Hepatocyte (in vitro differentiated cells): ENCODE measurements around the gene PON1. TPM values are rescaled to one million over a fixed set of nuclear protein-coding genes. Genes with fewer than 3 reads are reported as not detected.

Experiments
- DNase-seq: peaks from one replicate; pipeline ENCODE4 v3.0.0-alpha.2; 2016; ENCODE audit warnings: low spot score
- H2AFZ ChIP-seq: fragments of 200-600 bp; sonication (generic); 2 replicates; pipeline ENCODE4 v1.6.0; 2016; ENCODE audit warnings: antibody characterized with exemption, mild to moderate bottlenecking
- H3K27ac ChIP-seq: fragments of 200-600 bp; sonication (generic); 2 replicates; pipeline ENCODE4 v1.5.1; 2016; ENCODE audit warnings: mild to moderate bottlenecking
- H3K27me3 ChIP-seq: fragments of 200-600 bp; sonication (generic); 2 replicates; pipeline ENCODE4 v1.6.1; 2016
- H3K36me3 ChIP-seq: fragments of 200-600 bp; sonication (generic); replicated peaks from 2 replicates; pipeline ENCODE4 v1.5.1; 2016; ENCODE audit warnings: low read depth; ENCODE audit not compliant: insufficient read depth
- H3K4me1 ChIP-seq: fragments of 200-600 bp; sonication (generic); 2 replicates; pipeline ENCODE4 v1.5.1; 2016; ENCODE audit warnings: mild to moderate bottlenecking, moderate library complexity; ENCODE audit not compliant: insufficient read depth
- H3K4me2 ChIP-seq: fragments of 200-600 bp; sonication (generic); 2 replicates; pipeline ENCODE4 v1.6.0; 2016
- H3K4me3 ChIP-seq: fragments of 200-600 bp; sonication (generic); 2 replicates; pipeline ENCODE4 v1.5.1; 2016; ENCODE audit warnings: mild to moderate bottlenecking
- H3K79me2 ChIP-seq: fragments of 200-600 bp; sonication (generic); 2 replicates; pipeline ENCODE4 v1.6.0; 2017; ENCODE audit warnings: mild to moderate bottlenecking
- H3K9me2 ChIP-seq: fragments of 200-600 bp; sonication (generic); replicated peaks from 2 replicates; pipeline ENCODE4 v1.6.0; 2017; ENCODE audit warnings: mild to moderate bottlenecking; ENCODE audit not compliant: insufficient read depth
- H3K9me3 ChIP-seq: fragments of 200-600 bp; sonication (generic); 2 replicates; pipeline ENCODE4 v1.5.1; 2016; ENCODE audit warnings: low read depth, mild to moderate bottlenecking
- H4K20me1 ChIP-seq: fragments of 200-600 bp; sonication (generic); 2 replicates; pipeline ENCODE4 v1.6.0; 2016; ENCODE audit warnings: mild to moderate bottlenecking; ENCODE audit not compliant: insufficient read depth, poor library complexity, severe bottlenecking
- CTCF ChIP-seq: fragments of 200-600 bp; sonication (generic); IDR thresholded peaks from 2 replicates; pipeline ENCODE4 v1.5.1; 2016; ENCODE audit warnings: antibody characterized with exemption, mild to moderate bottlenecking; ENCODE audit not compliant: poor library complexity
- EZH2 ChIP-seq: fragments of 200-600 bp; sonication (generic); IDR thresholded peaks from 2 replicates; pipeline ENCODE4 v1.6.1; 2016; ENCODE audit warnings: antibody characterized with exemption, mild to moderate bottlenecking, borderline replicate concordance
- EZH2phosphoT487 ChIP-seq: fragments of 200-600 bp; sonication (generic); IDR thresholded peaks from one replicate; pipeline ENCODE4 v1.6.1; 2018; ENCODE audit warnings: antibody characterized with exemption, mild to moderate bottlenecking, low read depth, moderate library complexity; ENCODE audit not compliant: unreplicated experiment, severe bottlenecking
- WGBS: methylation state at CpG from one replicate; pipeline ENCODE4 v1.1.6; 2016; ENCODE audit warnings: low lambda C conversion rate; ENCODE audit errors: missing lambda C conversion rate; 5-methylcytosine and 5-hydroxymethylcytosine counted together
- polyA plus RNA-seq: library from polyadenylated mRNA; unstranded; fragments of >200 nt; fragmentation: Nextera tagmentation; extraction: Ambion mirVana; gene quantifications from 2 replicates; pipeline ENCODE4 v1.2.1, GENCODE V29; 2016
- total RNA-seq: library from RNA; depleted of rRNA; stranded (reverse); fragments of >200 nt; gene quantifications from 2 replicates; pipeline ENCODE4 v1.2.3, GENCODE V29; 2014

Gene PON1
- total and polyA plus RNA-seq, 2 experiments from 2014 or later = 29.2 to 62.3 TPM

- TF ChIP-seq EZH2 (no peak), CTCF (no peak), EZH2phosphoT487 (no peak)
- no peaks in the 10 kb centered on the region for H3K9me3 ChIP-seq
- no peak overlapping the region for H3K4me2 ChIP-seq
- no peaks in the 10 kb centered on the region for H3K36me3 ChIP-seq
- H3K4me1 ChIP-seq = no peaks in the 10 kb centered on the region
- DNase-seq = no peak
- H2AFZ ChIP-seq = no peak overlapping the region
- H3K9me2 ChIP-seq = no peaks in the 10 kb centered on the region
- no peak overlapping the region for H3K27ac ChIP-seq
- no peaks in the 10 kb centered on the region for H3K27me3 ChIP-seq
- no peak overlapping the region for H3K4me3 ChIP-seq
- no peaks in the 10 kb centered on the region for H3K79me2 ChIP-seq
- 75% methylated on average over 9 of the region's 9 CpGs for WGBS
- no peaks in the 10 kb centered on the region for H4K20me1 ChIP-seq
Measured at GRCh38 chr7:95303013-95303905, 21.1 kb downstream of the PON1 start.

- no peak overlapping the region for H2AFZ ChIP-seq
- no peak overlapping the region for H3K27ac ChIP-seq
- H3K79me2 ChIP-seq = no peaks in the 10 kb centered on the region
- DNase-seq = no peak
- TF ChIP-seq EZH2phosphoT487 (no peak), CTCF (no peak), EZH2 (no peak)
- H3K9me3 ChIP-seq = no peaks in the 10 kb centered on the region
- no peak overlapping the region for H3K4me2 ChIP-seq
- no peaks in the 10 kb centered on the region for H3K9me2 ChIP-seq
- H4K20me1 ChIP-seq = no peaks in the 10 kb centered on the region
- no peaks in the 10 kb centered on the region for H3K27me3 ChIP-seq
- H3K4me1 ChIP-seq = no peaks in the 10 kb centered on the region
- H3K4me3 ChIP-seq = no peak overlapping the region
- 98% methylated on average over 3 of the region's 3 CpGs for WGBS
- H3K36me3 ChIP-seq = no peaks in the 10 kb centered on the region
Measured at GRCh38 chr7:95298091-95298490, 26.2 kb downstream of the PON1 start.

GRCh38 chr7:95297041-95297440 lies 27.3 kb downstream of the PON1 start:
- H2AFZ ChIP-seq = no peak overlapping the region
- no peak overlapping the region for H3K27ac ChIP-seq
- no peaks in the 10 kb centered on the region for H3K79me2 ChIP-seq
- no peaks in the 10 kb centered on the region for H3K27me3 ChIP-seq
- DNase-seq = no peak
- no peak for TF ChIP-seq EZH2
- no peak for TF ChIP-seq EZH2phosphoT487
- TF ChIP-seq CTCF = no peak
- H3K4me3 ChIP-seq = no peak overlapping the region
- H3K9me3 ChIP-seq = no peaks in the 10 kb centered on the region
- no peaks in the 10 kb centered on the region for H3K9me2 ChIP-seq
- H4K20me1 ChIP-seq = no peaks in the 10 kb centered on the region
- no peaks in the 10 kb centered on the region for H3K4me1 ChIP-seq
- H3K36me3 ChIP-seq = no peaks in the 10 kb centered on the region
- 79% methylated on average over 1 of the region's 1 CpG for WGBS
- no peak overlapping the region for H3K4me2 ChIP-seq
